Astrocyte of the cerebellum (primary cell): Measurements from ENCODE around the gene RRP8.

Experiments
- DNase-seq: peaks from one replicate; pipeline ENCODE4 v3.0.0-alpha.2; 2011; ENCODE audit warnings: low read depth
- H3K4me3 ChIP-seq: 2 replicates; pipeline ENCODE4 v1.5.1; 2011; ENCODE audit warnings: mild to moderate bottlenecking, low read depth, low read length, moderate library complexity
- in situ Hi-C: cut with HindIII; loops from 2 replicates; pipeline ENCODE4 v1.10.0; 2017; ENCODE audit warnings: low sequenced_read_pairs
- TF ChIP-seq, protein P1 (sequence below): IDR thresholded peaks from 2 replicates; pipeline ENCODE4 v1.5.1; 2012; ENCODE audit warnings: low read length, low read depth, moderate library complexity, mild to moderate bottlenecking; ENCODE audit errors: missing control alignments

RRP8 gene

DNA sequence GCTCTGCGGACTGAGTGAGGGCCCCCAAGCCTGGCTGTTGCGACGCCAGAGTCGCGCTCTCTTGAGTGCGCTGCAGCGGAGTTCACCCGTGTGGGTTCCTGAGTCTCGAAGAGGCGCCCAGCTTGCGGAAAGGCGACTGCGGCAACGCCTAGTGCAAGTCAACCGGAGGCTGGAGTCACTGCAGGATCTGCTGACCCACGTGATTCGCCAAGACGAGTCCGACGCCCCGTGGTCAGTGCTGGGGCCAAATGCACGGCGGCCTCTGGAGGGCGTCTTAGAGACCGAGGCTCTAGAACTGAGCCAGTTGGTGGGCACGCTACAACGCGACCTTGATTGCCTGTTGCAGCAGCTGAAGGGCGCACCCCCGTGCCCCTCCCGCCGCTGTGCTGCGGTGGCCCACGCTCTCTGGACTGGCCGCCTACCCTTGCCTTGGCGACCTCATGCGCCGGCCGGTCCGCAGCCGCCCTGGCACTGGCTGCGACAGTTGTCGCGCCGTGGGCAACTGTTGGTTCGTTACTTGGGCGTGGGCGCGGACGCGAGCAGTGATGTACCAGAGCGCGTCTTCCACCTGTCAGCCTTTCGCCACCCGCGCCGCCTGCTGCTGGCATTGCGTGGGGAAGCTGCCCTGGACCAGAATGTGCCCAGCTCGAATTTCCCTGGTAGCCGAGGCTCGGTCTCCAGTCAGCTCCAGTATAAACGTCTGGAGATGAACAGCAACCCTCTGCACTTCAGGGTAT is 32.6 kb downstream of the RRP8 start:
- DNase-seq: no peak
- H3K4me3 ChIP-seq: no peak overlapping the region
- TF ChIP-seq, protein P1, sequence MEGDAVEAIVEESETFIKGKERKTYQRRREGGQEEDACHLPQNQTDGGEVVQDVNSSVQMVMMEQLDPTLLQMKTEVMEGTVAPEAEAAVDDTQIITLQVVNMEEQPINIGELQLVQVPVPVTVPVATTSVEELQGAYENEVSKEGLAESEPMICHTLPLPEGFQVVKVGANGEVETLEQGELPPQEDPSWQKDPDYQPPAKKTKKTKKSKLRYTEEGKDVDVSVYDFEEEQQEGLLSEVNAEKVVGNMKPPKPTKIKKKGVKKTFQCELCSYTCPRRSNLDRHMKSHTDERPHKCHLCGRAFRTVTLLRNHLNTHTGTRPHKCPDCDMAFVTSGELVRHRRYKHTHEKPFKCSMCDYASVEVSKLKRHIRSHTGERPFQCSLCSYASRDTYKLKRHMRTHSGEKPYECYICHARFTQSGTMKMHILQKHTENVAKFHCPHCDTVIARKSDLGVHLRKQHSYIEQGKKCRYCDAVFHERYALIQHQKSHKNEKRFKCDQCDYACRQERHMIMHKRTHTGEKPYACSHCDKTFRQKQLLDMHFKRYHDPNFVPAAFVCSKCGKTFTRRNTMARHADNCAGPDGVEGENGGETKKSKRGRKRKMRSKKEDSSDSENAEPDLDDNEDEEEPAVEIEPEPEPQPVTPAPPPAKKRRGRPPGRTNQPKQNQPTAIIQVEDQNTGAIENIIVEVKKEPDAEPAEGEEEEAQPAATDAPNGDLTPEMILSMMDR: no peak
- in situ Hi-C loops: no loop called here

DNA sequence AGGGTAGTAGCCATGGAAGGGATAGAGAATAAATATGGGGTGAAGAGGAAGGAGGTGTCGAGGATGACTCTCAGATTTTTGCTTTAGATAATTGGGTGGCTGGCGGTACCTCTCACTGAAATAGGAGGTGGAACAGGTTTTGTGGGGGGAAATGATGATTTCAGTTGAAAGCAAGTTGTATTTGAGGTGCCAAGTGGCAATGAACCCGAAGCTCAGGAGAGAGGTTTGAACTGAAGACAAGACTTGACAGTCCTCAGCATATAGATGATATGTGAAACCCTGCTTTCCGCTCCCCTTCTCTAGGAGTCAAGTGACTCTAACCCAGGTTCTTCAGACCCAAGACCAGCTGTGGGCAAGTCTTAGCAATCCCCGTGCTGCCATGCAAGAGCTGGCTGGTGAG is 33.7 kb downstream of the RRP8 start:
- in situ Hi-C loops: no loop called here
- no peak overlapping the region for H3K4me3 ChIP-seq
- no peak for DNase-seq
- TF ChIP-seq, protein P1: no peak

DNA sequence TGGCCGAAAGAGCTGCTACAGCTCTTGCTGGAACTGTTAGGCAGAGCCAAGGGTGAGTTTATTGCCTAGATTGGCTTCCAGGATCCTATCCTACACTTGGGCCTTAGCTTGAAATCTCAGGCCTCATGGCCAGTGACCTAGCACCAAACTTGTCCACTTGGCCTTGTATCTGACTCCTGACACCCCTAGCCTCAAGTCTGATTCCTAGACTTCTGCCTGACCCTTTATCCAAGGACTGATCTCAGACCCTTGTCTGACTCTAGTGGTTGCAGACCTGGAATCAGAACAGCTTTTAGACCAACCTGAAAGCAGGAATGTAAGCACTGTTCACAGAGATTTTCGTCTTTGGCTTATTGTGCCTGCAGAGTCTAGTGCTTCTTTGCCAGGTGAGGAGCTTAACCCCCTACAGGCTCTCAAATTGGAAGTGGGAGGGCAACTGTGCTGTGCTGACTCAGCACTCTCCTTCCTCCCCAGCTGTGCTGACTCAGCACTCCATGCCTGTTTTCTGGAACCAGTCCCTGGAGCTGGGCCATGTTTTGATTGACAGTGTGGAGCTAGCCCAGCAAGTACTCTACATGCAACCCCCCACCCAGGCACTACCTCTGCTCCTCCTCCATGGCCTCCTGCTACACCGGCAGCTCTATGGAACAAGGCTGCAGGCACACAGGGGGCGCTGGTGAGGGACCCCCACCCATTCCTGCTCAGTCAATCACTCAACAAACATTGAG is 35.1 kb downstream of the RRP8 start:
- TF ChIP-seq, protein P1: no peak
- no peak overlapping the region for H3K4me3 ChIP-seq
- DNase-seq: peak; percentile 60
- in situ Hi-C loops: no loop called here

DNA sequence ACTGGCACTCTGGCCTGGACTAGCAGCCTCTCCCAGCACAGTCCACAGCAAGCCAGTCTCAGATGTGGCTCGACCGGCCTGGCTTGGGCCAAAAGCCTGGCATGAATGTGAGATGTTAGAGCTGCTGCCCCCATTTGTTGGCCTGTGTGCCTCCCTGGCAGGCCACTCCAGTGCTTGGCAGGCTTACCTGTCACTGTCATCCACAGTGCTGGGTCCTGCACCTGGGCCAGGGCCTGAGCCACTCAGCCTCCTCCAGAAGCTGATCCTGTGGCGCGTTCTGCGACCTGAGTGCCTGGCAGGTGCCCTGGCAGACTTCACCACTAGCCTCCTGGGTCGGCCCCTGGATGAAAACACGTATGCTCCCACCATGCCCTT is 36.1 kb downstream of the RRP8 start:
- DNase-seq: no peak
- in situ Hi-C loops: no loop called here

DNA sequence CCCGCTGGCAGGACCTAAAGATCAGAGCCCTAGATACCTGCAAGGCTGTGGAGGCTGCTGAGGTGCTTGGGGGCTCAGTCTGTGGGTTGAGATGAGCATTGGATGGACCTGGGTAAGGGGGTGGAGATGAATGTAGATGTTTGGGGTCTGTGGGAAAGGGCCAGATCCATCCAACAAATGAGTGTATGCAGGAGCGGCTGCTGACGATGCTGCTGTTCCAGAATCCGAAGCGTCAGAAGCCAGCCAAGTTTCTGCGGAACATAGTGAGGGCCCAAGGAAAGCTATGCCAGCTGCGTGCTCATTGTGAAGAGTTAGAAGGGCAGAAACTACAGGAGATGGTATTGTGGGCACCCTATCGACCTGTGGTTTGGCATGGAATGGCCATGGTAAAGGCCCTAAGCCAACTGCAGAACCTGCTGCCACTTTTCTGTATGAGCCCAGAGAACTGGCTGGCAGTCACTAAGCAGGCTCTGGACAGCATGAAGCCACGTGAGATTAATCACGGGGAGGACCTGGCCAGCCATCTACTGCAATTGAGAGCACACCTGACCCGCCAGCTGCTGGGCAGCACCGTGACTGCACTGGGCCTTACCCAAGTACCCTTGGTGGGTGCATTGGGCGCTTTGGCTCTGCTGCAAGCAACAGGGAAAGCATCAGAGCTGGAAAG is 36.6 kb downstream of the RRP8 start:
- H3K4me3 ChIP-seq: no peak overlapping the region
- no peak for DNase-seq
- in situ Hi-C loops: no loop called here
- TF ChIP-seq, protein P1: no peak

More for the DNA sequence above, 36.1 kb downstream of the RRP8 start:
- TF ChIP-seq, protein P1: no peak
- no peak overlapping the region for H3K4me3 ChIP-seq

DNA sequence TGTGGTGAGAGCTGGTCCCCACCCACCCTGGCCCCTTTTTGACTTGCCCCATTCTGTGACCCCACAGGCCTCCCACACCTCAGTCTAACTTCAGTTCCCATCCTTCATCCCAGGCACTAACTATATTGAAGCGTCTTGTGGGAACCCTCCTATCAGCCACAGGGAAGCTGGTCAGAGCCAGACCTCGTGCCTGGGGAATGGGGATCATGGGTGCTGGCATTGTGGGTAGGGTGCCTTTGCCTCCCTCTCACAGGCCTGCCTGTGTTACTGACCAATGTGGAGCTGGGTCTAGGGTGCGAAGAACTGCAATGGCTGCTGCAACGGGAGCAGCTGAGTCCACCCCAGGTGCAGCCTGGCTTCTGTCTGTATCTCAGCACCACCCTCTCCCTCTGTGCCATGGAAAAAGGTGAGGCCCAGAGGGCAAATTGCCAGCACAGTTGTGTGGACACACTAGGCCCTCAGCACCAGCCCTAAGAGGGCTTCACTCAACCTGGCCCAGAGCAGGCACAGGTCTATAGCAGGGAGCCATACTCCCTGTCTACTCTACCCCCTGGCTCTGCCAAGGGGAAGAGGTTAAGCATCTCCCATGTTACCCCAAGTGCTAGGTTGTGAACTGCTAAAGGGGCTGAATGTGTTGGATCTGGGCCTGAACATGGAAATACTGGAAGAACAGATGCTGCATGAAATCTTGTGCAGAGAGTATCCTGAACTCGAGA is 37.3 kb downstream of the RRP8 start:
- DNase-seq: no peak
- TF ChIP-seq, protein P1: no peak
- no peak overlapping the region for H3K4me3 ChIP-seq
- in situ Hi-C loops: no loop called here
